NCI-H2227 (cell line): ENCODE results near the gene UXS1.

ENCODE experiments used
- DNase-seq: peaks from one replicate; lab custom pipeline; 2025; ENCODE audit not compliant: unreplicated experiment; lab: John Stamatoyannopoulos, UW

The UXS1 gene

DNA sequence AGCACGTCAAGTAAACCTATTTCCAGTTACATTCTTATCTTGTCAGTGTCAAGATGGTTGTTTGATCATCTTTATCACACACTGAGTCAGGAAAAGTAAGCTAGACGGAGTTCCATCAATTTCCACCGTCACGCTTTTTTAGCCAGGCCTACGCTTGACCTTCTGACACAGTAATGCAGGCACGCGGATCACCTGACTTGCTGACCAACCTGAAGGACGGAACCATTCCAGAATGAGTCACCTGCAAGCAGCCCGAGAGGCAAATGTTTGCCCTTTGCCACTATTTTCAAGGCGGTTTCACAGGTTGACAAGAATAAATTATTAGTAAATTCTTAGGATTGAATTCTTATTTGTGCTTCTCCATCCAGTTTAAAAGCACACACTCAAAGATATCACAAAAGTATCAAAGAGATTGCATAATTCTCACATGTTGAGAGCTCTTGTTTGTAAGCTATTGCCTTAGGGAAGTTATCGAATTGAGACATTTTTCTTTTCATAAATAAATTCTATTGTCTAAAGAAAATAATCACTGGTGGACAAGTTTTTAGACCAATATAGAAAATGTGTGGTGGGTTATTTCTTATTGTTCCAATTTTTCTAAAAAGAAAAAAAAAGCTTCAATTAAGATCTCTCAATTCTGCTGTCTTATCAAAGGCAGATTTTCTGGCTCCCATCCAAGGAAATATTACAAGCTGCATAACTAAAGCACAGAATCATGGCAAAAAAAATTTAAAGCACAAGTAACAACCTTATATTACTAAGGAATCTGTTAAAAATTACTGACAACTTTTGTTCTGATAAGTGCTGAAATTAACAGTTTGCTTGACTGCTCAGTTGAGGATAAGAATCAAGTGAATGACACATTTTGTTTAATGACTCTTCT, 31.9 kb downstream of the UXS1 start:
- no peak for DNase-seq

DNA sequence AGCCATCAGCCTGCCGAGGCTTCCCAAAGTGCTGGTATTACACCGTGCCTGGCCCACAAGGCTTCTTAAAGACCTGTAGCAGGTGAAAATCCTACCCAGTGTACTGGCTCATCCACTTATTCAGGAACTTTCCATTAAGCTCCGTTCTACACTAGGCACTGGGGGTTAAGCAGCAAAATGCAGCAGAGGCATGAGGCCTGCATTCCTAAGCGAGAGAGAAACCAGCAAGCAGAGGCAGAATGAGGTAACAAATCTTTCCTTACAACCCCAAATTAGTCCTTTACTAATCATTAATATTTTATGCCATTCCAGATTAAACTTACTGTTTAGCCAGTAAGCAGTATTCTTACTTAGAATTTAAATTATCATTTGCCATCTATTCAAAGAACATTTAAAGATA, 32.8 kb downstream of the UXS1 start:
- no peak for DNase-seq

DNA sequence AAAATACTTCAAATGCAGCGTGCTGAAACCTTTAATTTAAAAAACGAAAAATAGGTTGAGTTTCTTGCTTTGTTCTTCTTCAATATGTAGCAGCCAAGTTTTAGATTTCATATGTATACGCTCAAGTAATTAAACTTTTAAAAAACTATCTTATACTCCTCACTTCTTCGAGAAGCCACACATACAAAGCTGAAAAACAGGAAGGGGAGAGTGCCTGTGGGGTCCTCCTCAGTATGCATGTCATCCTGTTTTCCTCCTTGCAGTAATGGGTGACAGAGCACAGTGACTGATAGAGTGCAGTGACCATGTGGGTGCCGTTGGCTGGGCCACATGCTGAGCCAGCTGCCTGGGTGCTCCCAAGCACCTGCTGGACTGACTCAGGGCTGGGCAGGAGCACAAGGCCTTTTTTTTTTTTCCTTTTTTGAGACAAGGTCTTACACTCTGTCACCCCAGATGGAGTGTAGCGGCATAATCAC, 33.3 kb downstream of the UXS1 start:
- no peak for DNase-seq

GRCh38 chr2:106159866-106160785, 34.0 kb downstream of the UXS1 start:
- DNase-seq = no peak

DNA sequence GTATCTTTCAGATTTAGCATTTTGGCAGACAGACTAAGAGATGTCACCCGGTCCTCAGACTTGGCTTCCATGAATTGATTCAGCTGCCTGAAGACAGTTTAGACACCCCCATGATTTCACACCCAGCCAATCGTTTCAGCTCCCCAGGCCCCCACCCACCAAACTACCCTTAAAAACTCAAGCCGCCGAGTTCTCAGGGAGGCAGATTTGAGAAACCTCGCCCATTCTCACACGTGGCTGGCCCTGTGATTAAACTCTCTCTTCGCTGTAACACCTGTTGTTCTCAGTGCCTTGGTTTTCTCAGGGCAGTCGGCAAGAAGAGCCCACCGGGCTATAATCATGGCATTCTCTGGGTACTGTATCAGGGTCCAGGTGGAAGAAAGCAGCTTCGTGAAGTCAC, 35.2 kb downstream of the UXS1 start:
- DNase-seq = no peak

DNA sequence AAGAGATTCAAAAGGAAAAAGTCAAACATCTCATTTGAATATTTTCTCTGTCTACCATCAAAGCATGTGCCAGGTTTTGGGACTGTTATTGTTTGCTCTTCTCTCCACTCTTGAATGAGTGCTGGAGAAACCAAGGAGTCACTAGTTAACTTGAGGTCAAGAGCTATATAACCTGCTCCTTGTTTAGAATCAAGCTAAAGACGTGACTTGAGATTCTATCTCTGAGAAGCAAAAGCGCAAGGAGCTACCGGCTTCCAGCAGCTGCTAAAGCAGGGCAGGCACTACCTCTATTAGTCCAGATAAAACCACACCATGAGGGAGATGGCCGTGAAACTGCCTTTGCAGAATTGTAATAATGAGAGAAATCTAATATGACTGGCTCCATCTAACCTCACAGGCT, 36.0 kb downstream of the UXS1 start:
- DNase-seq = no peak

- DNase-seq = no peak
Measured at GRCh38 chr2:106157416-106157815, 36.7 kb downstream of the UXS1 start.

GRCh38 chr2:106156305-106157296, 37.5 kb downstream of the UXS1 start:
- DNase-seq = no peak

DNA sequence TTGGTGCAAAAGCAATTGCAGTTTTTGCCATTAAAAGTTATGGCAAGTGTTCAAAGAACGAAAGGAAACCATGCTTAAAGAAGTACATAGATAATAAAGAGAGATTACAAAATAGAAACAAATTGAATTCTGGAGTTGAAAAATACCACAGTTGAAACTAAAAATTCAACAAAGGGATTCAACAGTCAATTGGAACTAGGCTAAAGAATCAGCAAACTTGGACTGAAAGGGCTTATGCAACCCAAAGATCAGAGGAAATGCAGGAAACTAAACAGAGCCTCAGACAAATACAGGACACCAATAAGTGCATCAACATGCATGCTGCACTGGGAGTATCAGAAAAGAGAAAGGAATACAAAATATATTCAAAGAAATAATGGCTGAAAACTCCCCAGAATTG, 40.3 kb downstream of the UXS1 start:
- DNase-seq = no peak

GRCh38 chr2:106147665-106148064, 46.4 kb downstream of the UXS1 start:
- DNase-seq = no peak

DNA sequence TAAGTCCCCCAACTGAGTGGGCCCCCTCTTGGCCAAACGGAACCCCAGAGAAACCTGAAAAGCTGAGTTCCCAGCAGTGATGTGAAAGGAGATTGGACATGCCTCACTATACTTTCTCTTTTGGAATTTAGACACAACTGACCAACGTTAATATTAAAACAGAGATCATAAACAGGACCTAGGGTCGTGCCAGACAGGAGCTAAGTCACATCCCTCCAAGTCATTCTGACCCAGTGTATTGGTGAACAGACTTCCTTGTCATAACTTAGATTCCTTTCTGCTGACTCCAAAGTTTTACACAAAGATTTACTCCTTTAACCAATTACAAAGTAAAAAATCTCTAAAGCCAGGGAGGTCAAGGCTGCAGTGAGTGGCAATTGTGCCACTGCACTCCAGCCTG, 46.9 kb downstream of the UXS1 start:
- DNase-seq = no peak

DNA sequence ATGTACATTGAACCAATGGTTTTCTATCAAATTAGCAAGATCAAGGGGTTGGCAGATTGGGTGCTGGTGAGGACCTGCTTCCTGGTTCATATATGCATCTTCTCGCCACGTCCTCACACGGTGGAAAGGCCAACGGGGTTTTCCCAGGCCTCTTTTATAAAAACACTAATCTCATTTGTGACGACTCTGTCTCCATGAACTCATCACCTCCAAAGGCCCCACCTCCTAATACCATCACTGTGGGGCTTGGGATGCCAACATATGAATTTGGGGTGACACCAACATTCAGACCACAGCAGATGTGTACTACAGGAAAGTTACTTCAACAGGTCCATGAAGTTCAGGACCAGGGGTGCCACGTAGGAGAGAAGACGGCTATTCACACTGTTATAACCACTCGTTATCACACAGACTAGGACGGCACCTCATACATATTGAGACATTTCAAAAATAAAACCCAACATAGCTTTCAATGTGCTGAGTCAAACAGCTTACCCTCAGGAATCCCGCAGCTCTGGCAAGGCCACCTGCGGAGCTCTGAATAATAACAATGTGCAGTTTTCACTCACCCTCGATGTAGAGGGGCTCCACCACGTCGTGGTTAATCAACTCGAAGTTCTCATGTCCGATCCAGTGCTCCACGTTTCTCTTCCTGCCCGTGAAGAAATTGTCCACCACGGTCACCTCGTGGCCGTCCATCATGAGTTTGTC, 49.3 kb downstream of the UXS1 start:
- no peak for DNase-seq

DNA sequence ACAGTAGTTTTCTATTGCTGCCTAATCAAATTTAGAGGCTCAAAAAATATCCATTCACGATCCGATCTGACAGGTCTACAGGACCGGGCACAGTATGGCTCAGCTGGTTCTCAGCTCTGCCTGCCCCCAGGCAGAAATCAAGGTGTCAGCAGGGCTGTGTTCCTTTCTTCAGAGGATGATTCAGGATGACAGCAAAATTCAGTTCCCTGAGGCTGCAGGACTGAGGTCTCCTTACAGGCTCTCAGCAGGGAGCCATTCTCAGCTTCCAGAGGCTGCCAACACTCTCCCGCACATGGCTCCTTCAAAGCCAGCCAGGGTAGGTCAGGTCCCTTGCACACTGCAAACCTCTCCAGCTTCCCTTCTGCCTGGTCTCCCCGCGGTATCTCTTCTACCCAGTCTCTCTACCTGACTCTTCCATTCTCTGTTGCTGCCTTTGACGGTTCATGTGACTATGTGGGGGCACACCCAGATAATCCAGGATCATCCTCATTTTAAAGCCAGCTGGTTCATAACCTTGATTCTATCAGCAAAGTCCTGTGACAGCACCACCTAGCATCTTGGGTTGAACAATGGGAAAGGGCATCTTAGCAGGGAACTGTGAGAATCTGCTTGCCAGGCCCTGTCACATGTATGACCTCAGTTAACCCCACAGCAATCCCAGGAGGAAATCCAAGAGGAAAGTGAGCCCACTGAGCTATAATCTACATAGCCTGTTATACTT, 50.4 kb downstream of the UXS1 start:
- no peak for DNase-seq

DNA sequence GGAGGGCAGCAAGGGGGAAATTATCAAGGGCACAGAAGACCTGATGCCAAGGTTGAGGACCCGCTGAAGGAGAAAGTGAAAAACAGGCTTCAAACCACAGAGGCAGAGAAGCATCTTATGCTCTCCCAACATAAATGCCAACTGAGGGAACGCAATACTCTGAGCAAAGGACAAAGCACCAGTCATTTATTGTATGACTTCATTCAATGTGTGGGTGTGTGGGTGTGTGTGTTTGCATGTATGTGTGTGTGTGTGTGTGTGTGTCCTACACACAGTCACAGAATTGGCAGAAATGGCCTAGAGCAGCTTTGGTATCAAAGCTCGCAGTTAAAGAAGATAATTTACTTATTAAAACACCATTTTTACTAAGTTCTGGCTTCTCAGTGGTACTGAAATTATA, 51.4 kb downstream of the UXS1 start:
- no peak for DNase-seq

DNA sequence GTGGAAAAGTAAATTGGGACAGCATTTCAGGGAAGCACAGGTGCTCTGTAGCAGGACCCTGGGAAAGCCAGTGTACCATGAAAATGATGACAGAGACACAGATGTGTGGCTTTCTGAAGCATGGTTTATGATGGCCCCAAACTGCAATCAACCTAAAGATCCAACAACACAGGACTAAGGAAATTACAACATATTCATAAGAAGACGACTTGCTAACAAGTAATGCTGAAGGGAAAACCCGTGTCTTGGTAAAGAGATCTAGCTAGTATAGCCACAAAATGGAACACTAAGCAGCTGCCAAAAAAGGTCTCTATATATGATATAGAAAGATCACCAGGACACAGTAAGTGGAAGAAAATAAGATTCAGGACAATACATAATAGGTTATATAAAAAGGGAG, 53.2 kb downstream of the UXS1 start:
- no peak for DNase-seq

DNA sequence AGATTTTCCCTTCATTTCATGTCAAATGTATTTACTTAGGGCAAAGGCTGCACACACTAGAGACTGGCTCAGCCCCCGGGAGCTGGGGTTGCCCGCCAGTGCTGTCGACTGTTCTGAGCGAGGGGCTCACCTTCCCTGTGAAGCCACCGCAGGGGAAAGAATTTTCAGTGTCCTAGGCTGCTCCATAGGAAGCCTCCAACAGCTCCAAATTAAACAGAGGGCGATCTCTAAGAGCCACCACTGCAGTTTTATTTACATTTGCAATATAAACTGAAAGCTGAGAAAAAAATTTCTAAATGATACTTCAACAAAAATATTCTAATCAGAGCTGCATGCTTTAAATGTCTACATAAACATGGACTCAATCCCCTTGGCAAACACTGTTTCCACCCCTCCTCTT, 54.0 kb downstream of the UXS1 start:
- no peak for DNase-seq

GRCh38 chr2:106139238-106139935, 54.7 kb downstream of the UXS1 start:
- DNase-seq = no peak

DNA sequence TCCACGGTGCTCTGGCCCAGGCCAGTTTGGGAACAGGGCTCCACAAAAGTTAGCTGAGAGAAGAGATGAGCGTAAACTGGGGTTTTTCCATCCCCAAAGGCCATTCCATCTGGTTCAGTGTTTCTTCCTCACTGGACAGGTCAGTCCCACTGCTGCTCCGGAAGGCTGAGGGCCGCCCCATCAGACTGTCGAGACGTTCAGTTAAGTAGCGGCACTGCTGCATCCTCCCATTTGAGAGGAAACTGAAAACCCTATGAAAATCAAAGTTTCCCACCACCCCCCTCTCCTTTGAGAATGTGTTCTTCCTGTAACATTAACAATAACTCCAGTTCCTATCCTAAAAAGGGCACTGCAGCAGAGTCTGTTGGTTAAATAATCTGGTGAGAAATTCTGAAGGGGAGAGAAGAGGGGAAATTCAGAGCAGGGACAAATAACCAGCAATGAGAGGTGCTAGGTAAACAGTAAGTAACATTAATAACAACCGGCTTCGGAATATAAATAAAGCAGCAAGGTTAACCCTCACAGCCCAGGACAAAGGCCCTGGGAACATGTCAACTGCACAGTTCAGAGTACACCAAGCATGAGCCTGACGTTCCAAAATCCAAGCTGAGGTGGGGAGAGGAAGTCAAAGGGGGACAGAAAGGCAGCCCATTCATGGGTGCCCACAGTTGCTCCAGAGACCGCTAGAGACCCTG, 55.4 kb downstream of the UXS1 start:
- no peak for DNase-seq
